Activated naive CD8-positive, alpha-beta T cell treated with anti-CD3 and anti-CD28 coated beads, Interleukin-2, amount 10 ng/mL, durations not matched to agents 7 days and 5 days (primary cell): ENCODE measurements around the gene MAPK10. TPM values are rescaled to one million over a fixed set of nuclear protein-coding genes. Genes with fewer than 3 reads are reported as not detected.

ENCODE experiments used
- ATAC-seq: fragments of 150-1000 bp; cut with Tn5 transposase; one replicate; pipeline ENCODE4 v1.10.0; 2021; ENCODE audit warnings: low read depth, moderate library complexity
- POLR2A ChIA-PET: fragments of 350-600 bp; sonication (Branson Sonifier 250); formaldehyde crosslinking; loops from one replicate; lab custom pipeline; 2021; ENCODE audit warnings: antibody characterized with exemption; lab: Charles Lee
- DNase-seq: peaks from one replicate; pipeline ENCODE4 v3.0.0; 2021
- H3K27ac Mint-ChIP-seq: one replicate; pipeline ENCODE4 v1.8.0; 2022; ENCODE audit warnings: mild to moderate bottlenecking, mixed read lengths
- H3K27me3 Mint-ChIP-seq: one replicate; pipeline ENCODE4 v1.8.0; 2022; ENCODE audit warnings: mild to moderate bottlenecking, moderate library complexity, mixed read lengths
- H3K36me3 Mint-ChIP-seq: one replicate; pipeline ENCODE4 v1.8.0; 2021; ENCODE audit warnings: mild to moderate bottlenecking, mixed read lengths
- H3K4me1 Mint-ChIP-seq: one replicate; pipeline ENCODE4 v1.8.0; 2021; ENCODE audit warnings: mixed read lengths
- H3K4me3 Mint-ChIP-seq: one replicate; pipeline ENCODE4 v1.8.0; 2022; ENCODE audit warnings: mild to moderate bottlenecking, moderate library complexity, mixed read lengths
- H3K9me3 Mint-ChIP-seq: one replicate; pipeline ENCODE4 v1.8.0; 2021; ENCODE audit warnings: mixed read lengths
- total RNA-seq, 2 experiments: library from RNA; stranded (reverse); gene quantifications; one replicate each; pipeline ENCODE4 v1.2.3, GENCODE V29; 2021

The MAPK10 gene
- total RNA-seq, 2 experiments from 2014 or later, result not detected

DNA sequence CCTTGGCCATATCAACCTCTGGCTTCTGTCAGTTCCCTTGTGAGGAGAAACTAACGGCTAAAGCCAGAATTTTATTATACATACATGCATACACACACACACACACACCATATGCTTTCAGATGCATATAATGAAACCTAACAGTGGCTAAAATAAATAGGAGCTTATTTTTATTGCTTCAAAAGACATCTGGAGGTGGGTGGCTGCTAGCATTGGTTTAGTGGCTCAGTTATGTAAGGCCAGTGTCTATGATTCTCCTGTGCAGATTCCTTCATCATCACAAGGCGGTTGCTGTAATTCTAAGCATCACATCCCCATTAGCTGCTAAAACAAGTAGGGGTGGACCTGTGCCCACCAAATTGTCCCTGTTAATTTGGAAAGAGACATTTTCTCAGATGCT, 110.8 kb downstream of the MAPK10 start:
- Mint-ChIP-seq H3K4me1 (no peaks in the 10 kb centered on the region), H3K27me3 (no peaks in the 10 kb centered on the region), H3K4me3 (no peak overlapping the region), H3K36me3 (no peaks in the 10 kb centered on the region), H3K9me3 (no peaks in the 10 kb centered on the region), H3K27ac (no peak overlapping the region)
- ATAC-seq, result no peak
- POLR2A ChIA-PET, result no interaction called here
- DNase-seq, result no peak

DNA sequence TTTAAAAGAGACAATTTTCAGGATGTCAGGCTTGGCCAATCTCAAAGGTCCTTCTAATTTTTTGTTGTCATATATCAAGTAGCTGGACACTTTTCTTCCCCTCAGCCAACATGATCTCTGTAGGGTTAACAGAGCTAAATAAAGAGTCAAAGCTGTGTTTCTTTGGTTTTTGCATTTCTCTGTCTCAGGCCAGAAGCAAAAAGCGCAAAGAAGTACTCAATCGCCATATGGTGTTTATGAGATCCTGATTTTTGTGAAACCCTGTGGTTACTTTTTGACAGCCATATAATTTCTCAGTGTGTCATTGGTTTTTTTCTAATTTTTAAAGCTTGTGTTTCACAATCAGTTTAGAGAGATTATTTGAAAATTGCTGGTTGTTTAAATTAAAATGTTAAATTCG, 111.9 kb downstream of the MAPK10 start:
- Mint-ChIP-seq H3K4me1 (no peaks in the 10 kb centered on the region), H3K36me3 (no peaks in the 10 kb centered on the region), H3K27ac (no peak overlapping the region), H3K9me3 (peaks cover 2% of the 10 kb centered on the region), H3K4me3 (no peak overlapping the region), H3K27me3 (no peaks in the 10 kb centered on the region)
- POLR2A ChIA-PET, result no interaction called here
- DNase-seq (no peak), ATAC-seq (no peak)

GRCh38 chr4:86247320-86247719, 112.5 kb downstream of the MAPK10 start:
- no peak overlapping the region for H3K4me3 Mint-ChIP-seq
- no peak overlapping the region for H3K27ac Mint-ChIP-seq
- H3K27me3 Mint-ChIP-seq, result no peaks in the 10 kb centered on the region
- POLR2A ChIA-PET, result no interaction called here
- ATAC-seq (no peak), DNase-seq (no peak)
- H3K9me3 Mint-ChIP-seq, result peaks cover 2% of the 10 kb centered on the region
- no peaks in the 10 kb centered on the region for H3K36me3 Mint-ChIP-seq
- H3K4me1 Mint-ChIP-seq, result no peaks in the 10 kb centered on the region

DNA sequence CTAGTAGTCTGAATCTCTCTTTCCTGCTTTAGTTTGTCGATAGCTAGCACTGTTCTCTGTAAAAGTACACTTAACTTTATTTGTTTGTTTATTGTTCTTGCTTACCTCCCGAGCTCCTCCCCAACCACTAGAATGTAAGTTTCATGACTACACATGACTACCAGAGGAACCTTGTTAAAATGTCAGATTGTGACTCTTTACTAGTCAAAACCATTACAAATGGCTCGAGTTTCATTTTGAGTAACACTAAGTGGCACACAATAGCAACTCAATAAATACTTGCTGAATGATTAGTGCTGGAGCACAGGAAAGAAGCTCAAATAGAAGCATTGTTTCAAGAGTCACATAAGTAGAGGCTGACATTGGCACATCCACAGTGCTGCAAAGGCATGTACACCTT, 116.1 kb downstream of the MAPK10 start:
- no peak for ATAC-seq
- DNase-seq, result no peak
- no peaks in the 10 kb centered on the region for H3K36me3 Mint-ChIP-seq
- H3K27ac Mint-ChIP-seq, result no peak overlapping the region
- H3K27me3 Mint-ChIP-seq, result no peaks in the 10 kb centered on the region
- H3K4me3 Mint-ChIP-seq, result no peak overlapping the region
- H3K9me3 Mint-ChIP-seq, result peaks cover 2% of the 10 kb centered on the region
- H3K4me1 Mint-ChIP-seq, result no peaks in the 10 kb centered on the region
- POLR2A ChIA-PET, result no interaction called here

DNA sequence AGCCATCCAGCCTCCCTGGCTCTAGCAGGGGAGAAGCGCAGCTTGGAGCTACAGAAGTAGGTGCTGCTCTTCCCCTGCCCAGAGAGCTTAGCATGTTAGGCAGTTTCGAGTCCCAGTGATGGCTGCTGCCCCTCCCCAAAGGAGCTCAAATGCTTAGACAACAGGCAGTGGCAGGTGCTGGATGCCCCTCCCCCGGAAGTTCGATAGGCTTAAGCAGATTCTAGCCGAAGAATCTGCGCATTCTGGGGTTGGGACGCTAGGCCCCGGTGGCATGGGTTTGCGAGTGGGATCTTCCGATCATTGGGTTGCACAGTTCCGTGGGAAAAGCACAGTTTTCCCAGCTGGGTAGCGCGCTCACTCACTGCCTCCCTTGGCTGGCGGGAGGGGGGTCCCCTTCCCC, 117.2 kb downstream of the MAPK10 start:
- Mint-ChIP-seq H3K27me3 (no peaks in the 10 kb centered on the region), H3K27ac (no peak overlapping the region), H3K36me3 (no peaks in the 10 kb centered on the region), H3K4me1 (no peaks in the 10 kb centered on the region), H3K9me3 (peaks cover 2% of the 10 kb centered on the region), H3K4me3 (no peak overlapping the region)
- DNase-seq (no peak), ATAC-seq (no peak)
- POLR2A ChIA-PET, result no interaction called here

- DNase-seq (no peak), ATAC-seq (no peak)
- no peaks in the 10 kb centered on the region for H3K4me1 Mint-ChIP-seq
- H3K4me3 Mint-ChIP-seq, result no peak overlapping the region
- no peaks in the 10 kb centered on the region for H3K27me3 Mint-ChIP-seq
- H3K36me3 Mint-ChIP-seq, result no peaks in the 10 kb centered on the region
- POLR2A ChIA-PET, result no interaction called here
- H3K27ac Mint-ChIP-seq, result no peak overlapping the region
- H3K9me3 Mint-ChIP-seq, result peaks cover 2% of the 10 kb centered on the region
These were observed 124.3 kb downstream of the MAPK10 start for GRCh38 chr4:86235549-86235948.

DNA sequence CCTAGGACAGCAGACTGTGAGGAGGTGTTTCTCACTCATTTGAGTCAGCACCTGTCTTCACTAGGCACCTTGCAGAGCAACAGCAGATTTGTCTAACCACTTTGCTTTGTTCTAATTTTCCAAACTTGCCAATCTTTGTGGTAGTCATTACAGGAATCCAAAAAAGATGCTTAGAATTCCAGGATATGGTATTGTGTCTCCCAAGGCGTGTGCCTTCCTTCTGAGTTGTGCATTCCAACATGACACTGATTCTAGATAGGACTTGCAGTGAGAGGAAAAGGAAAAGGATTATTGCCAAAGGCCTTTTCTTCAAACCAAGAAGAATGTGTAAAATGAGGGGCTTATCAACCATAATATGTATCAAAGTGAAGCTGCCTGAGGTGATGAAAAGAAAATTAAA, 126.2 kb downstream of the MAPK10 start:
- DNase-seq (no peak), ATAC-seq (no peak)
- Mint-ChIP-seq H3K9me3 (peaks cover 2% of the 10 kb centered on the region), H3K27me3 (no peaks in the 10 kb centered on the region), H3K4me3 (no peak overlapping the region), H3K36me3 (no peaks in the 10 kb centered on the region), H3K27ac (no peak overlapping the region), H3K4me1 (no peaks in the 10 kb centered on the region)
- POLR2A ChIA-PET, result no interaction called here

DNA sequence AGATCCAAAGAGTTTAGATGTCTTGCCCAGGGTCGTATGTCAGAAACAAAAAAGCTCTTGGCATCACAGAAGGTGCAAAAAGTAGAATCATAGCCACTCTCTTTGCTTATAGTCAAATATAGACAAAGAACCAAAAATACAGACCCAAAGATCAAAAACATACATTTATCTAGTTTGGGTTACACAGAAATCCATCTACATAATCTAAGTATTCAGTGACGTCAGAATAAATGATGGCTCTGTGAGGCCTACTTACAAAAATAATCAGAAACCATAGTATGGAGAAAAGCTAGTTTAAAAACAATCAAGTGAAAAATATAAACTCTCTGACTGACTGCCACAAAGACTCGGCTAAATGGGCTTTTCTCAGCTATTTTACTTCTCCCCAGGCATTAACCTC, 126.8 kb downstream of the MAPK10 start:
- no peak for ATAC-seq
- Mint-ChIP-seq H3K36me3 (no peaks in the 10 kb centered on the region), H3K27me3 (no peaks in the 10 kb centered on the region), H3K9me3 (peaks cover 2% of the 10 kb centered on the region), H3K4me1 (no peaks in the 10 kb centered on the region), H3K4me3 (no peak overlapping the region), H3K27ac (no peak overlapping the region)
- POLR2A ChIA-PET, result no interaction called here
- DNase-seq, result no peak

- no peak for ATAC-seq
- no peak for DNase-seq
- H3K4me3 Mint-ChIP-seq, result no peak overlapping the region
- POLR2A ChIA-PET, result no interaction called here
- no peak overlapping the region for H3K27ac Mint-ChIP-seq
- peaks cover 2% of the 10 kb centered on the region for H3K27me3 Mint-ChIP-seq
- no peaks in the 10 kb centered on the region for H3K36me3 Mint-ChIP-seq
- no peaks in the 10 kb centered on the region for H3K4me1 Mint-ChIP-seq
- H3K9me3 Mint-ChIP-seq, result no peaks in the 10 kb centered on the region
These were observed 136.4 kb downstream of the MAPK10 start for GRCh38 chr4:86223472-86223871.

DNA sequence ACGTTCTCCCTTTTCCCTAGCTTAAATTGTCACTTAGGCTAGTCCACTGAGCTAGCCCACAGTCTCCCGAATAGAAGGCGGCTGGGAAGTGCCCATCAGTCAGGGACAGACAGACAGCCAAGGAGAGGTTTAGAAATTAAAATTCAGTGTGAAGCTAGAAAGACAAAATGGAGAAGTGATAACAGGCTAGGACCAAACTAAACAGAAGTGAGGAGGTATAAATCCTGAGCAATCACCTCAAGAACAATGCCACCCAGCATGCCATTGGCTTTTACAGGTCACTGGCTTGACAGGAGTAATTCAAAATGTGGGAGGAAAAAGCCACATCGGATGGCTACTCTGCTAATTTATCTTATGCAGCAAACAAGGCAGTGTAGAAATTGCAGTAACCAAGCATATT, 138.9 kb downstream of the MAPK10 start:
- ATAC-seq (no peak), DNase-seq (no peak)
- Mint-ChIP-seq H3K4me1 (no peaks in the 10 kb centered on the region), H3K27me3 (no peaks in the 10 kb centered on the region), H3K27ac (no peak overlapping the region), H3K36me3 (no peaks in the 10 kb centered on the region), H3K4me3 (no peak overlapping the region), H3K9me3 (no peaks in the 10 kb centered on the region)
- POLR2A ChIA-PET, result no interaction called here

GRCh38 chr4:86220121-86220520, 139.7 kb downstream of the MAPK10 start:
- Mint-ChIP-seq H3K27ac (no peak overlapping the region), H3K4me3 (no peak overlapping the region), H3K36me3 (no peaks in the 10 kb centered on the region), H3K27me3 (no peaks in the 10 kb centered on the region), H3K9me3 (no peaks in the 10 kb centered on the region), H3K4me1 (no peaks in the 10 kb centered on the region)
- ATAC-seq (no peak), DNase-seq (no peak)
- POLR2A ChIA-PET, result no interaction called here

GRCh38 chr4:86218746-86219473, 140.9 kb downstream of the MAPK10 start:
- Mint-ChIP-seq H3K9me3 (peaks cover 3% of the 10 kb centered on the region), H3K4me3 (no peak overlapping the region), H3K27me3 (no peaks in the 10 kb centered on the region), H3K4me1 (no peaks in the 10 kb centered on the region), H3K36me3 (no peaks in the 10 kb centered on the region), H3K27ac (no peak overlapping the region)
- ATAC-seq, result no peak
- no peak for DNase-seq
- POLR2A ChIA-PET, result no interaction called here

GRCh38 chr4:86203176-86203575, 156.7 kb downstream of the MAPK10 start:
- H3K36me3 Mint-ChIP-seq, result no peaks in the 10 kb centered on the region
- no peaks in the 10 kb centered on the region for H3K9me3 Mint-ChIP-seq
- H3K27ac Mint-ChIP-seq, result no peak overlapping the region
- POLR2A ChIA-PET, result no interaction called here
- no peak for DNase-seq
- H3K27me3 Mint-ChIP-seq, result no peaks in the 10 kb centered on the region
- no peaks in the 10 kb centered on the region for H3K4me1 Mint-ChIP-seq
- ATAC-seq, result no peak
- H3K4me3 Mint-ChIP-seq, result no peak overlapping the region

DNA sequence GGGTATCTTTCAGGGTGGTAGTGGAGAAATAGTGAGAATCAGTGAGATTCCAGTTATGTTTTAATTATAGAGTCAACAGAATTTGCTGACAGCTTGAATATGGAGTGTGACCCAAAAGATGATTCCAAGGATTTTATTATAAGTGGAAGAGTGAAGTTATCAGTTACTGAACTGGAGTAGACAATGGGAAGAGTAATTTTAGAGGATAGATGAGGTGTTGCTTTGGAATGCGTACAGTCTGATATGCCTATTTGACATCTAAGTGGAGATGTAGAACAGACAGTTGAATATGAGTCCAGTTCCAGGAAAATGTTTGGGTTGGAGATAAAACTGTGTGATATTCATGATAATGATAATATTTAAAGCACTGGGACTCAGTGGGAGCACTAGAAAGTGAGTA, 174.2 kb downstream of the MAPK10 start:
- Mint-ChIP-seq H3K27me3 (no peaks in the 10 kb centered on the region), H3K4me1 (no peaks in the 10 kb centered on the region), H3K27ac (no peak overlapping the region), H3K36me3 (no peaks in the 10 kb centered on the region), H3K9me3 (peaks cover under 1% of the 10 kb centered on the region), H3K4me3 (no peak overlapping the region)
- POLR2A ChIA-PET, result no interaction called here
- no peak for DNase-seq
- no peak for ATAC-seq

DNA sequence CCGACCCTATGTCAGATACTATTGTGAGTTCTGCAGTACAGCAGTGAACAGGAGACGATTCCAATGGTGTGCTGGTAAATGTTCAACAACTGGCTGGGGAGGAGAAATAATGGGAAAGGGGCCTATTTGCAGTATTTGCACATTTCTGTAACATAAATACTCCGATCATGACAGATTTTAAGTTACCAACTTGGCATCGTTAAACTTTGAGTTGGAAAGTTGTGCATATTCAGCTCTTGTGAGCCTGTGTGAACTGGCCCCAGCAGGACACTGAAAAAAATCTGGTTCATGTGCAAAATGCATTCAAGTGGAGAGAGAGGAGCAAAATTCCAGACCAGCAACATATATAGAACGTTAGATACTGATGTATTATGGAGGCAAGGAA, 175.0 kb downstream of the MAPK10 start:
- Mint-ChIP-seq H3K27ac (no peak overlapping the region), H3K4me1 (no peaks in the 10 kb centered on the region), H3K9me3 (peaks cover 2% of the 10 kb centered on the region), H3K27me3 (no peaks in the 10 kb centered on the region), H3K4me3 (no peak overlapping the region), H3K36me3 (no peaks in the 10 kb centered on the region)
- DNase-seq (no peak), ATAC-seq (no peak)
- POLR2A ChIA-PET, result no interaction called here
